Gastrocnemius medialis (tissue), 4 donors: ENCODE measurements around the gene DENND4C.
"Not testable (repeated sequence)": the region's sequence is repeated elsewhere in the genome, so short reads cannot be mapped to it uniquely, and the experiment has no call there.

Experiments used
- CTCF ChIP-seq, 5 experiments: fragments of 450-650 bp in 3 of 5; fragments of 200-600 bp in 2 of 5; sonication (generic) in 2 of 5; IDR thresholded peaks in 4 of 5; conservative IDR thresholded peaks in 1 of 5; 1 replicate in 4 of 5; 2 replicates in 1 of 5; pipeline ENCODE4 v1.5.1; 2016 to 2019; ENCODE audit warnings: antibody characterized with exemption in 5 of 5, mild to moderate bottlenecking in 3 of 5, moderate library complexity in 3 of 5
- POLR2A ChIP-seq, 2 donors: fragments of 450-650 bp; IDR thresholded peaks; one replicate each; pipeline ENCODE4 v1.6.1; 2017; ENCODE audit warnings: antibody characterized with exemption in 2 of 2, mild to moderate bottlenecking in 2 of 2, moderate library complexity in 2 of 2

- TF ChIP-seq CTCF (IDR thresholded peaks at IDR 0.05 in 4 of 5, conservative IDR thresholded peaks at IDR 0.05 in 1 of 5); POLR2A (IDR thresholded peaks at IDR 0.05): not testable (repeated sequence)
Measured at GRCh38 chr9:19389539-19389938, 159.0 kb downstream of the DENND4C start.
